ENCODE results near the gene RHBDD2.
"Not testable (repeated sequence)": the region's sequence is repeated elsewhere in the genome, so short reads cannot be mapped to it uniquely, and the experiment has no call there.

DNA sequence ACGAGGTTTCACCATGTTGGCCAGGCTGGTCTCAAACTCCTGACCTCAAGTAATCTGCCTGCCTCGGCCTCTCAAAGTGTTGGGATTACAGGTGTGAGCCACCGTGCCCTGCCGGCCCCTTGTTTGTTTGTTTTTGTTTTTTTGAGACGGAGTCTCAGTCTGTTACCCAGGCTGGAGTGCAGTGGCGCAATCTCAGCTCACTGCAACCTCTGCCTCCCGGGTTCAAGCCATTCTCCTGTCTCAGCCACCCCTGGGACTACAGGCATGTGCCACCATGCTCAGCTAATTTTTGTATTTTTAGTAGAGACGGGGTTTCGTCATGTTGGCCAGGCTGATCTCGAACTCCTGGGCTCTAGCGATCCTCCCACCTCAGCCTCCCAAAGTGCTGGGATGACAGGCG is 32.4 kb downstream of the RHBDD2 start:
- not testable (repeated sequence) for TF ChIP-seq SP1 (IDR thresholded peaks at IDR 0.05); TARDBP (IDR thresholded peaks at IDR 0.05); SUZ12 (IDR thresholded peaks at IDR 0.05); FOXM1 (IDR thresholded peaks at IDR 0.05; ENCODE audit: borderline replicate concordance)
